Fibroblast of lung (primary cell): Measurements from ENCODE around the gene FAM180A.

Source experiments
- CTCF ChIP-seq, 2 donors: IDR thresholded peaks in 1 of 2; conservative IDR thresholded peaks in 1 of 2; 1 replicate in 1 of 2; 2 replicates in 1 of 2; pipeline ENCODE4 v1.5.1; 2011 to 2012; ENCODE audit warnings: low read length in 2 of 2, control low read depth in 1 of 2, inconsistent platforms in 1 of 2, low read depth in 1 of 2, mild to moderate bottlenecking in 1 of 2
- EZH2 ChIP-seq: IDR thresholded peaks from 2 replicates; pipeline ENCODE4 v1.5.1; 2012; ENCODE audit warnings: low read length, control low read depth, mild to moderate bottlenecking; ENCODE audit errors: missing control alignments

GRCh38 chr7:135687466-135687865 is 61.1 kb downstream of the FAM180A start:
- TF ChIP-seq EZH2: no peak
- TF ChIP-seq CTCF (conservative IDR thresholded peaks at IDR 0.05 in 1 of 2, IDR thresholded peaks at IDR 0.05 in 1 of 2; ENCODE audit: low read depth in 1 of 2, low read length in 2 of 2): no peak
